ENCODE measurements around the gene SPHK1.
A peak's percentile ranks its signal among the peaks of the same experiment; 100 is the strongest.

Gene SPHK1

GRCh38 chr17:76384987-76385891, 830 bp downstream of the SPHK1 start:
- peak in 1 of 3 donors; percentile 15 for DNase-seq (ENCODE audit: low read depth in 2 of 3, low spot score in 1 of 3)

- DNase-seq (ENCODE audit: low read depth in 2 of 3, low spot score in 1 of 3) = peak; percentile 73 to 91 (median 81)
These were observed 1.7 kb downstream of the SPHK1 start for GRCh38 chr17:76385892-76386786.

GRCh38 chr17:76386966-76387765, 2.8 kb downstream of the SPHK1 start:
- DNase-seq (ENCODE audit: low read depth in 2 of 3, low spot score in 1 of 3) = no peak

- no peak for DNase-seq (ENCODE audit: low read depth in 2 of 3, low spot score in 1 of 3)
These were observed 4.8 kb downstream of the SPHK1 start for GRCh38 chr17:76388966-76389888.

GRCh38 chr17:76390003-76390421, 5.6 kb downstream of the SPHK1 start:
- no peak for DNase-seq (ENCODE audit: low read depth in 2 of 3, low spot score in 1 of 3)

- DNase-seq (ENCODE audit: low read depth in 2 of 3, low spot score in 1 of 3) = no peak
These were observed 6.8 kb downstream of the SPHK1 start for GRCh38 chr17:76391200-76391715.

- no peak for DNase-seq (ENCODE audit: low read depth in 2 of 3, low spot score in 1 of 3)
These were observed 9.8 kb downstream of the SPHK1 start for GRCh38 chr17:76394166-76394565.

- DNase-seq (ENCODE audit: low read depth in 2 of 3, low spot score in 1 of 3) = no peak
These were observed 11.6 kb downstream of the SPHK1 start for GRCh38 chr17:76395980-76396379.

- DNase-seq (ENCODE audit: low read depth in 2 of 3, low spot score in 1 of 3) = no peak
These were observed 12.8 kb downstream of the SPHK1 start for GRCh38 chr17:76397184-76397583.

GRCh38 chr17:76397687-76398522, 13.5 kb downstream of the SPHK1 start:
- DNase-seq (ENCODE audit: low read depth in 2 of 3, low spot score in 1 of 3) = peak; percentile 68 to 89 (median 81)

- no peak for DNase-seq (ENCODE audit: low read depth in 2 of 3, low spot score in 1 of 3)
These were observed 14.2 kb downstream of the SPHK1 start for GRCh38 chr17:76398523-76399174.

GRCh38 chr17:76399175-76400172, 15.1 kb downstream of the SPHK1 start:
- no peak for DNase-seq (ENCODE audit: low read depth in 2 of 3, low spot score in 1 of 3)

GRCh38 chr17:76402711-76403110, 18.3 kb downstream of the SPHK1 start:
- DNase-seq (ENCODE audit: low read depth in 2 of 3, low spot score in 1 of 3) = no peak

GRCh38 chr17:76404256-76404655, 19.8 kb downstream of the SPHK1 start:
- no peak for DNase-seq (ENCODE audit: low read depth in 2 of 3, low spot score in 1 of 3)

GRCh38 chr17:76404976-76405563, 20.7 kb downstream of the SPHK1 start:
- no peak for DNase-seq (ENCODE audit: low read depth in 2 of 3, low spot score in 1 of 3)

- no peak for DNase-seq (ENCODE audit: low read depth in 2 of 3, low spot score in 1 of 3)
These were observed 21.2 kb downstream of the SPHK1 start for GRCh38 chr17:76405607-76405966.
